DND-41 (cell line): Measurements from ENCODE around the gene AQP2.

ENCODE experiments used
- CTCF ChIP-seq: IDR thresholded peaks from 2 replicates; pipeline ENCODE4 v1.5.1; 2012; ENCODE audit warnings: borderline replicate concordance, low read length, moderate library complexity, mild to moderate bottlenecking; ENCODE audit not compliant: poor library complexity, severe bottlenecking; ENCODE audit errors: extremely low read depth
- EZH2 ChIP-seq: IDR thresholded peaks from 3 replicates; pipeline ENCODE4 v1.6.1; 2012; ENCODE audit warnings: borderline replicate concordance, low read depth, mild to moderate bottlenecking, moderate library complexity, low read length, inconsistent platforms; ENCODE audit not compliant: severe bottlenecking

GRCh38 chr12:49929581-49929980 is 21.0 kb upstream of the AQP2 start:
- TF ChIP-seq CTCF (no peak), EZH2 (no peak)
